ENCODE results near the gene PDZRN3. TPM values are rescaled to one million over a fixed set of nuclear protein-coding genes. Genes with fewer than 3 reads are reported as not detected.

PDZRN3 gene
- total RNA-seq, 1 donor from 2014 or later: not detected

DNA sequence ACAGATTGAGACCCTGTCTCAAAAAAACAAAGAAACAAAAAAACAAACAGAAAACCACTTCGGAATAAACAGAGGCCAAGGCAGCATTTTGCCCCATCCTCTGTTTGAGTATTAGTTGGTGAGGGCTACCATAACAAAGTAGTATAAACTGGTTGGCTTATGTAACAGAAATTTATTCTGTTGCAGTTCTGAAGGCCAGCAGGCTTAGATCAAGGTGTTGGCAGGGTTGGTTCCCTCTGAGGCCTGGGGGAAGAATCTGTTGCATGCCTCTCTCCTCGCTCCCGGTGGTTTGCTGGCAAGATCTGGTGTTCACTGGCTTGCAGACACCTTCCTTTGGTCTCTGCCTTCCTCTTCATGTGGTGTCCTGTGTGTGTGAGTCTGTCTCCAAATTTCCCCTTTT is 261.6 kb downstream of the PDZRN3 start:
- no peaks in the 10 kb centered on the region for H3K4me1 Mint-ChIP-seq
- intact Hi-C loops (cut with micrococcal nuclease): no loop called here
- no peak overlapping the region for H3K4me3 Mint-ChIP-seq
- H3K9me3 Mint-ChIP-seq: peaks cover 4% of the 10 kb centered on the region
- H3K27me3 Mint-ChIP-seq: no peaks in the 10 kb centered on the region
- DNase-seq: no peak
- H3K27ac Mint-ChIP-seq: no peak overlapping the region
- H3K36me3 Mint-ChIP-seq (ENCODE audit: low read depth): no peaks in the 10 kb centered on the region

DNA sequence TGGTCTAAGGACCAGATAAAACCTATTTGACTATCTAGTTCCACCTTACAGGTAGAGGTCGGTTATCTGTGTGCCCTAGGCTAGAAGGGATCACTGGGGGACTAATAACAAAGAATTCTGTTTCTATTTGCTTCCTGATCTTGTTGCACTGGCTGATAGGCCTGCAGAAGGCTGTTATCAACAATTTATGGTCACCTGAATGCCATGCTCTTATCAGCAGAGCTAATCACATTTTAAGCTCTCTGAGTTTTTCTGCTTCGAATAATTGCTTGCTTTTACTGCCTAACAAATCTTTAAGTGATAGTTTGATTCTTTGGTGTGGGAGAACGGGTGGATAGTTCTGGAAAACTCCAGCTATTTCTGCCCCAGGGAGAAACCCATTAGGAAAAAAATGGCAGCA is 263.1 kb downstream of the PDZRN3 start:
- peaks cover 4% of the 10 kb centered on the region for H3K9me3 Mint-ChIP-seq
- H3K27me3 Mint-ChIP-seq: no peaks in the 10 kb centered on the region
- intact Hi-C loops (cut with micrococcal nuclease): no loop called here
- H3K4me1 Mint-ChIP-seq: no peaks in the 10 kb centered on the region
- H3K4me3 Mint-ChIP-seq: no peak overlapping the region
- H3K27ac Mint-ChIP-seq: no peak overlapping the region
- no peak for DNase-seq
- no peaks in the 10 kb centered on the region for H3K36me3 Mint-ChIP-seq (ENCODE audit: low read depth)

GRCh38 chr3:73353649-73354217 is 271.0 kb downstream of the PDZRN3 start:
- H3K4me1 Mint-ChIP-seq: no peaks in the 10 kb centered on the region
- H3K36me3 Mint-ChIP-seq (ENCODE audit: low read depth): no peaks in the 10 kb centered on the region
- DNase-seq: no peak
- H3K27me3 Mint-ChIP-seq: no peaks in the 10 kb centered on the region
- no peaks in the 10 kb centered on the region for H3K9me3 Mint-ChIP-seq
- intact Hi-C loops (cut with micrococcal nuclease): no loop called here
- no peak overlapping the region for H3K27ac Mint-ChIP-seq
- H3K4me3 Mint-ChIP-seq: no peak overlapping the region

DNA sequence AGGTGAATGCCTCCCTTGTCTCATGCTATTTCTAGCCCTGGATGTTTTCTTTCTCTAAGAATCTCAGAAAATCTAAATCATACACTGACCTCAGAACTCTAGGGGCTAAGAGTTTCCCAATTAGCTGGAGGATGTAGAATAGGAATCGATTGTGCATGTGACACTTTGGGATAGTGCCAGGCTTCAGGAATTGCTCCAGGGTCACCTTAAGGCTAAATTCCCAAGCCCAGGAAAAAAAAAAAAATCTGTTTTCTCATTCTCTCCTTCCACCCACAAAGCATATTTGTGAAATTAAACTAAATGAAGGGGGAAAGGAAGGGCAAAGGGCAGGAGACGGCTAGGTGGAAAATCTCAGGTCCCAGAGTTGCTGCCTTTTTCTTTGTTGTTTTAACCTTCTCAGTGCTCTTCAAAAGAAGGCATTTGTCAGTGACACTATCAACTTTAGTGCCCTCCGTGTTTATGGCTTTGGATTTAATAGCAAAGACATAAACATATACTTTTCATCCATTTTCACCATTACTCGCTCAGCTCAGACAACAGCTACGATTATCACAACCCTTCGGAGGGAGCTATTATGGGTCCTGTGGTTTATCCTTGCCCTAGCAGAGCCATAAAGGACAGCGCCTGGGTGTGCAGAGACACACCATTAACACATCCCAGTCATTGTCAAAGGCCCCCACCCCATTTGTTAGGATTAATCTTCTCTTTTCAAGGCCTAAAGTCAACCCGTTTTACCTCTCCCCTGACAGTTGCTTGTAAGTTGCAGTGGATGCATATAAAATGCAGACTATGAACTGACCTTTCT is 271.7 kb downstream of the PDZRN3 start:
- Mint-ChIP-seq H3K4me3 (no peak overlapping the region), H3K4me1 (no peaks in the 10 kb centered on the region), H3K27ac (no peak overlapping the region), H3K27me3 (no peaks in the 10 kb centered on the region), H3K9me3 (no peaks in the 10 kb centered on the region), H3K36me3 (ENCODE audit: low read depth) (no peaks in the 10 kb centered on the region)
- no peak for DNase-seq
- intact Hi-C loops (cut with micrococcal nuclease): no loop called here

DNA sequence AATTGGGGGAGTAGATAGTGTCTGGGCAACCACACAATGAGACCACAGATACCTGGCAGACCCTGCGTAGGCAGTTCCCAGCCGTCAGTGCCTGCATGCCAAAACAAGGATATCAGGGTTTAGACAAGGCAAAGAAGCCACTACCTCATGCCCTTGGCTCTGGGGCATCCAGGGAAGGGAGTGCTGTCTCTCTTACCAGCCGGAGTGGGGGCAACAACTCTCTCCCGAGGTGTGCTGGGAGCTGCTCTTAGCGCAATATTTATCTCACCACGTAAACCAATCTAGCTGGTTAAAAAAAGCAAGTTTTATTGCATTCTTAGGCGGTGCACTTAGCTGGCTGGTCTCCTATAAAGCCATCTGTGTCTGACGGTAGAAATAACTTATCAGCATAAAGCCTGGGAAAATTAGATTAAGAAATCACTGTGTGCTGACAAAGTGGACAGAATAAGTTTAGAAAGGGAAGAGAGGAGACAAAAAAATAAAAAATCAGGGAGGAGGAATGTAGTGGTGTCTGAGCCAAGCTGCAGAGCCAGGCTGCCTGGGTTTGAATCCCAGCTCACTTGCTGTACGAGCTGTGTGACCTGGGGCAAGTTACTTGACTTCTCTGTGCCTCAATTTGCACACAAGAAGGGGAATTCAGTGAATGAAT is 273.2 kb downstream of the PDZRN3 start:
- no peak for DNase-seq
- intact Hi-C loops (cut with micrococcal nuclease): no loop called here
- no peaks in the 10 kb centered on the region for H3K27me3 Mint-ChIP-seq
- H3K27ac Mint-ChIP-seq: no peak overlapping the region
- H3K36me3 Mint-ChIP-seq (ENCODE audit: low read depth): no peaks in the 10 kb centered on the region
- no peak overlapping the region for H3K4me3 Mint-ChIP-seq
- H3K4me1 Mint-ChIP-seq: no peaks in the 10 kb centered on the region
- no peaks in the 10 kb centered on the region for H3K9me3 Mint-ChIP-seq

- H3K4me1 Mint-ChIP-seq: no peaks in the 10 kb centered on the region
- H3K36me3 Mint-ChIP-seq (ENCODE audit: low read depth): no peaks in the 10 kb centered on the region
- no peaks in the 10 kb centered on the region for H3K9me3 Mint-ChIP-seq
- intact Hi-C loops (cut with micrococcal nuclease): no loop called here
- no peak for DNase-seq
- H3K27me3 Mint-ChIP-seq: no peaks in the 10 kb centered on the region
- no peak overlapping the region for H3K4me3 Mint-ChIP-seq
- H3K27ac Mint-ChIP-seq: no peak overlapping the region
Measured at GRCh38 chr3:73350996-73351395, 273.7 kb downstream of the PDZRN3 start.

DNA sequence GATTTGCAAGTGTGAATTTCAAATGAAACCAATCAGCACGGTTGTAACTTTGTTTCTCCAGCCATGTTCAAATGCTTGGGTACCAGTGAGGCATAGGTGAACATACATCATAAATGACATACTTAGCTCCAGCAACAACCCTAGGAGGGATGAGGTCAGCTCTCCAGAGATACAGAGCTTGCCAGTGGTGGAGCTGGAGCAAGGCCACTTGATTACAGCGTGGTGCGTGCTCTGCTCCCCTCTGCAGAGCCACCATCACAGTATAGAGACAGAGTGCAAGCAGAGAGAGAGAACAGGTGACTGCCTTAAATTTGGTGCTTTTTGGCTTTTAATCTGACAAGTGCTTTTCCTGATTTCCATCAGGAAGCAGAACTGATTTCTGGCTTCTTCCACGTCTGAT is 275.1 kb downstream of the PDZRN3 start:
- intact Hi-C loops (cut with micrococcal nuclease): no loop called here
- Mint-ChIP-seq H3K36me3 (ENCODE audit: low read depth) (no peaks in the 10 kb centered on the region), H3K4me3 (no peak overlapping the region), H3K9me3 (no peaks in the 10 kb centered on the region), H3K27me3 (no peaks in the 10 kb centered on the region), H3K27ac (no peak overlapping the region), H3K4me1 (no peaks in the 10 kb centered on the region)
- no peak for DNase-seq

GRCh38 chr3:73342077-73342476 is 282.7 kb downstream of the PDZRN3 start:
- no peak overlapping the region for H3K4me3 Mint-ChIP-seq
- H3K9me3 Mint-ChIP-seq: no peaks in the 10 kb centered on the region
- DNase-seq: no peak
- H3K4me1 Mint-ChIP-seq: no peaks in the 10 kb centered on the region
- no peak overlapping the region for H3K27ac Mint-ChIP-seq
- H3K27me3 Mint-ChIP-seq: no peaks in the 10 kb centered on the region
- intact Hi-C loops (cut with micrococcal nuclease): no loop called here
- no peaks in the 10 kb centered on the region for H3K36me3 Mint-ChIP-seq (ENCODE audit: low read depth)

- no peak overlapping the region for H3K27ac Mint-ChIP-seq
- no peaks in the 10 kb centered on the region for H3K36me3 Mint-ChIP-seq (ENCODE audit: low read depth)
- H3K27me3 Mint-ChIP-seq: no peaks in the 10 kb centered on the region
- no peak for DNase-seq
- intact Hi-C loops (cut with micrococcal nuclease): no loop called here
- H3K4me1 Mint-ChIP-seq: no peaks in the 10 kb centered on the region
- no peaks in the 10 kb centered on the region for H3K9me3 Mint-ChIP-seq
- no peak overlapping the region for H3K4me3 Mint-ChIP-seq
Measured at GRCh38 chr3:73341272-73341935, 283.3 kb downstream of the PDZRN3 start.

GRCh38 chr3:73332558-73332957 is 292.2 kb downstream of the PDZRN3 start:
- Mint-ChIP-seq H3K36me3 (ENCODE audit: low read depth) (no peaks in the 10 kb centered on the region), H3K9me3 (no peaks in the 10 kb centered on the region), H3K27ac (no peak overlapping the region), H3K4me1 (no peaks in the 10 kb centered on the region), H3K27me3 (no peaks in the 10 kb centered on the region), H3K4me3 (no peak overlapping the region)
- DNase-seq: no peak
- intact Hi-C loops (cut with micrococcal nuclease): no loop called here
